Measurements from ENCODE around the gene RIMS3. TPM values are rescaled to one million over a fixed set of nuclear protein-coding genes. Genes with fewer than 3 reads are reported as not detected.

RIMS3 gene
- polyA plus RNA-seq, 2 donors, result 0.35 to 0.56 TPM

GRCh38 chr1:40693425-40693824 lies 27.9 kb upstream of the RIMS3 start:
- 87 to 94% methylated on average over 1 of the region's 1 CpG for WGBS, 2 donors
- H3K4me1 ChIP-seq (ENCODE audit: control insufficient read depth in 2 of 2, insufficient read depth in 2 of 2, low read length in 1 of 2), result peaks cover 0 to 5% of the 10 kb centered on the region in 2 donors
- H3K27me3 ChIP-seq (ENCODE audit: control insufficient read depth in 1 of 2, insufficient read depth in 2 of 2, low read length in 2 of 2), result no peaks in the 10 kb centered on the region
- no peak overlapping the region for H3K27ac ChIP-seq (ENCODE audit: low read depth in 2 of 2, low read length in 1 of 2)
- no peaks in the 10 kb centered on the region for H3K9me3 ChIP-seq (ENCODE audit: control insufficient read depth in 2 of 2, insufficient read depth in 1 of 2, low read depth in 1 of 2, low read length in 1 of 2)
- H3K4me3 ChIP-seq (ENCODE audit: low read depth in 1 of 2, low read length in 2 of 2), result no peak overlapping the region
- H3K36me3 ChIP-seq (ENCODE audit: control insufficient read depth in 2 of 2, insufficient read depth in 2 of 2, low read length in 1 of 2), result no peaks in the 10 kb centered on the region

GRCh38 chr1:40692429-40692895 lies 27.0 kb upstream of the RIMS3 start:
- Histone ChIP-seq H3K4me1 (ENCODE audit: control insufficient read depth in 2 of 2, insufficient read depth in 2 of 2, low read length in 1 of 2) (peaks cover 0 to 5% of the 10 kb centered on the region in 2 donors), H3K9me3 (ENCODE audit: control insufficient read depth in 2 of 2, insufficient read depth in 1 of 2, low read depth in 1 of 2, low read length in 1 of 2) (no peaks in the 10 kb centered on the region), H3K27me3 (ENCODE audit: control insufficient read depth in 1 of 2, insufficient read depth in 2 of 2, low read length in 2 of 2) (no peaks in the 10 kb centered on the region), H3K36me3 (ENCODE audit: control insufficient read depth in 2 of 2, insufficient read depth in 2 of 2, low read length in 1 of 2) (no peaks in the 10 kb centered on the region), H3K27ac (ENCODE audit: low read depth in 2 of 2, low read length in 1 of 2) (peak overlapping the region; percentile 98 to 99), H3K4me3 (ENCODE audit: low read depth in 1 of 2, low read length in 2 of 2) (peak overlapping the region; percentile 71 to 97)
- 1 to 3% methylated on average over 9 of the region's 9 CpGs for WGBS, 2 donors

GRCh38 chr1:40691538-40692428 lies 26.3 kb upstream of the RIMS3 start, which contains the start of gene NFYC:
TSS of gene NFYC (plus strand) at chr1:40691704. CDS start at chr1:40738844, 47,140 bp downstream.
- Histone ChIP-seq H3K27me3 (ENCODE audit: control insufficient read depth in 1 of 2, insufficient read depth in 2 of 2, low read length in 2 of 2) (no peaks in the 10 kb centered on the region), H3K27ac (ENCODE audit: low read depth in 2 of 2, low read length in 1 of 2) (peak within 1 kb of the TSS; percentile 98 to 99), H3K4me1 (ENCODE audit: control insufficient read depth in 2 of 2, insufficient read depth in 2 of 2, low read length in 1 of 2) (peaks cover 0 to 5% of the 10 kb centered on the region in 2 donors), H3K4me3 (ENCODE audit: low read depth in 1 of 2, low read length in 2 of 2) (peak within 1 kb of the TSS; percentile 71 to 97), H3K9me3 (ENCODE audit: control insufficient read depth in 2 of 2, insufficient read depth in 1 of 2, low read depth in 1 of 2, low read length in 1 of 2) (no peaks in the 10 kb centered on the region), H3K36me3 (ENCODE audit: control insufficient read depth in 2 of 2, insufficient read depth in 2 of 2, low read length in 1 of 2) (no peaks in the 10 kb centered on the region)
- WGBS, 2 donors, result 0 to 1% methylated on average over 82 to 84 of the region's 84 CpGs

DNA sequence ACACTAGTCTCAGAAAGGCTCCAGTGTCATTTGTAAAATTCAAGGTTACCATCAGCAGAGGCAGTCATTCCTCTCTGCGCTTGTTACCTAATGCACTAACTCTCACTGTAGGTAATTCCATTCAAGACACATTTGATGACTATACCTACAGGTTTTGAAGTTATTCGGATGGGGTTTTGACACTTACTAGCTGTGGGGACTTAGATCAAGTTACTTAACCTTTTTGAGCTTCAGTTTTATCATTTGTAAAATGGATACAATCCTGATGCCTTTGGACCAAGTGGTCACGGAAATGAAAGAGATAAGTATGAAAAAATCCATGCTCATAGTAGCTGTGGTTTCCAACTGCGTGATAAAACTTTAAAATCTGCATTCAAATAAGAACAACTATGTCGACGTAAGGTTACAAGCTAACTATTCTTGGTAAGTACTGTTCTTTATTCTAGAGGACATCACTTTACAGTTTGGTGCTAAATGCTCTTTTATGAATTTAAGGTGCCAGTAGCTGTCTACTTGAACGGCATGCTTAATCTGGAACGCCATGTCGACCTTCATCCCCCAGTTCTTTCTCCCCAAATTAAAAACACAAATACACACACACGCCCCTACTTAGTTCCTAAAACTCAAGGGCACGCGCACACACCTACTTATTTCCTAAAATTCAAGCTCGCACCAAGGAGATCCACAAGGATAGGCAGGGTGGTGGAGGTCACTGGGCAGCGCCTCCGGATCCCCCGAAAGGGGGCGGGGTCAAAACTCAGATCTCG lies 25.5 kb upstream of the RIMS3 start:
- Histone ChIP-seq H3K4me1 (ENCODE audit: control insufficient read depth in 2 of 2, insufficient read depth in 2 of 2, low read length in 1 of 2) (peaks cover 0 to 5% of the 10 kb centered on the region in 2 donors), H3K9me3 (ENCODE audit: control insufficient read depth in 2 of 2, insufficient read depth in 1 of 2, low read depth in 1 of 2, low read length in 1 of 2) (no peaks in the 10 kb centered on the region), H3K27ac (ENCODE audit: low read depth in 2 of 2, low read length in 1 of 2) (peak overlapping the region; percentile 98 to 99), H3K4me3 (ENCODE audit: low read depth in 1 of 2, low read length in 2 of 2) (peak overlapping the region; percentile 71 to 97), H3K36me3 (ENCODE audit: control insufficient read depth in 2 of 2, insufficient read depth in 2 of 2, low read length in 1 of 2) (no peaks in the 10 kb centered on the region), H3K27me3 (ENCODE audit: control insufficient read depth in 1 of 2, insufficient read depth in 2 of 2, low read length in 2 of 2) (no peaks in the 10 kb centered on the region)
- WGBS, 2 donors, result 20 to 21% methylated on average over 18 of the region's 18 CpGs

- Histone ChIP-seq H3K36me3 (ENCODE audit: control insufficient read depth in 2 of 2, insufficient read depth in 2 of 2, low read length in 1 of 2) (no peaks in the 10 kb centered on the region), H3K4me1 (ENCODE audit: control insufficient read depth in 2 of 2, insufficient read depth in 2 of 2, low read length in 1 of 2) (peaks cover 0 to 5% of the 10 kb centered on the region in 2 donors), H3K9me3 (ENCODE audit: control insufficient read depth in 2 of 2, insufficient read depth in 1 of 2, low read depth in 1 of 2, low read length in 1 of 2) (no peaks in the 10 kb centered on the region), H3K27ac (ENCODE audit: low read depth in 2 of 2, low read length in 1 of 2) (no peak overlapping the region), H3K4me3 (ENCODE audit: low read depth in 1 of 2, low read length in 2 of 2) (no peak overlapping the region), H3K27me3 (ENCODE audit: control insufficient read depth in 1 of 2, insufficient read depth in 2 of 2, low read length in 2 of 2) (no peaks in the 10 kb centered on the region)
- WGBS, 2 donors, result 15 to 27% methylated on average over 1 of the region's 1 CpG
Measured at GRCh38 chr1:40689737-40690136, 24.3 kb upstream of the RIMS3 start.

DNA sequence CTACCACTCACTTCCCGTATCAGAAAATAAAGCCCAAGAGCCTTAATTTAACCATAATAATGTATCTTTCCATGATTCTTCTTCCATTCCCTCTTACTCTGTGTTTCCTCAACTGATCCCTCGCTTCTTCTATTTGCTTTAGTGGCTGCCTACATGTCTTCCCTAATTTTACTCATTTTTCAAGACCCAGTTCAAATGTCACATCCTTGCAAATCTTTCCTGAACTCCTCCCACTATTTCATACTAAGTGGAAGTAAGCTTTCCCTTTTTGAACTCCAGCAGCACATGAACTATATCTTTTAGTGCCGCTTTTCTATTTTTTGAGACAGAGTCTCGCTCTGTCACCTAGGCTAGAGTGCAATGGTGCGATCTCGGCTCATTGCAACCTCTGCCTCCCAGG lies 22.2 kb upstream of the RIMS3 start:
- no peaks in the 10 kb centered on the region for H3K36me3 ChIP-seq (ENCODE audit: control insufficient read depth in 2 of 2, insufficient read depth in 2 of 2, low read length in 1 of 2)
- no peaks in the 10 kb centered on the region for H3K9me3 ChIP-seq (ENCODE audit: control insufficient read depth in 2 of 2, insufficient read depth in 1 of 2, low read depth in 1 of 2, low read length in 1 of 2)
- H3K27ac ChIP-seq (ENCODE audit: low read depth in 2 of 2, low read length in 1 of 2), result no peak overlapping the region
- H3K4me1 ChIP-seq (ENCODE audit: control insufficient read depth in 2 of 2, insufficient read depth in 2 of 2, low read length in 1 of 2), result peaks cover 0 to 5% of the 10 kb centered on the region in 2 donors
- H3K27me3 ChIP-seq (ENCODE audit: control insufficient read depth in 1 of 2, insufficient read depth in 2 of 2, low read length in 2 of 2), result no peaks in the 10 kb centered on the region
- WGBS, 2 donors, result 95% methylated on average over 6 of the region's 6 CpGs
- H3K4me3 ChIP-seq (ENCODE audit: low read depth in 1 of 2, low read length in 2 of 2), result no peak overlapping the region

DNA sequence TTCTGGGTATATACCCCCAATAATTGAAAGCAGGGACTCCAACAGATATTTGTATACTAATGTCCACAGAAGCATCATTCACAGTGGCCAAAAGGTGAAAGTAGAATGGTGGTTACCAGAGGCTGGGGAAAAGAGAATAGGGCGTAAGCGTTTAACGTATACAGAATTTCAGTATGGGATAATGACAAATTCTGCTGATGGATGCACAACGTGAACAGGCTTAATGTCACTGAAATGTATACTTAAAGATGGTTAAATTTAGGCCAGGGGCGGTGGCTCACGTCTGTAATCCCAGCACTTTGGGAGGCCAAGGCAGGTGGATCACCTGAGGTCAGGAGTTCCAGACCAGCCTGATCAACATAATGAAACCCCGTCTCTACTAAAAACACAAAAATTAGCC lies 21.6 kb upstream of the RIMS3 start:
- 93 to 94% methylated on average over 7 of the region's 7 CpGs for WGBS, 2 donors
- no peaks in the 10 kb centered on the region for H3K4me1 ChIP-seq (ENCODE audit: control insufficient read depth in 2 of 2, insufficient read depth in 2 of 2, low read length in 1 of 2)
- no peak overlapping the region for H3K27ac ChIP-seq (ENCODE audit: low read depth in 2 of 2, low read length in 1 of 2)

GRCh38 chr1:40684669-40685068 lies 19.2 kb upstream of the RIMS3 start:
- 93 to 96% methylated on average over 3 of the region's 3 CpGs for WGBS, 2 donors
- Histone ChIP-seq H3K4me3 (ENCODE audit: low read depth in 1 of 2, low read length in 2 of 2) (no peak overlapping the region), H3K36me3 (ENCODE audit: control insufficient read depth in 2 of 2, insufficient read depth in 2 of 2, low read length in 1 of 2) (no peaks in the 10 kb centered on the region)

More for the DNA sequence above, 21.6 kb upstream of the RIMS3 start:
- Histone ChIP-seq H3K27me3 (ENCODE audit: control insufficient read depth in 1 of 2, insufficient read depth in 2 of 2, low read length in 2 of 2) (no peaks in the 10 kb centered on the region), H3K9me3 (ENCODE audit: control insufficient read depth in 2 of 2, insufficient read depth in 1 of 2, low read depth in 1 of 2, low read length in 1 of 2) (no peaks in the 10 kb centered on the region), H3K4me3 (ENCODE audit: low read depth in 1 of 2, low read length in 2 of 2) (no peak overlapping the region), H3K36me3 (ENCODE audit: control insufficient read depth in 2 of 2, insufficient read depth in 2 of 2, low read length in 1 of 2) (no peaks in the 10 kb centered on the region)

DNA sequence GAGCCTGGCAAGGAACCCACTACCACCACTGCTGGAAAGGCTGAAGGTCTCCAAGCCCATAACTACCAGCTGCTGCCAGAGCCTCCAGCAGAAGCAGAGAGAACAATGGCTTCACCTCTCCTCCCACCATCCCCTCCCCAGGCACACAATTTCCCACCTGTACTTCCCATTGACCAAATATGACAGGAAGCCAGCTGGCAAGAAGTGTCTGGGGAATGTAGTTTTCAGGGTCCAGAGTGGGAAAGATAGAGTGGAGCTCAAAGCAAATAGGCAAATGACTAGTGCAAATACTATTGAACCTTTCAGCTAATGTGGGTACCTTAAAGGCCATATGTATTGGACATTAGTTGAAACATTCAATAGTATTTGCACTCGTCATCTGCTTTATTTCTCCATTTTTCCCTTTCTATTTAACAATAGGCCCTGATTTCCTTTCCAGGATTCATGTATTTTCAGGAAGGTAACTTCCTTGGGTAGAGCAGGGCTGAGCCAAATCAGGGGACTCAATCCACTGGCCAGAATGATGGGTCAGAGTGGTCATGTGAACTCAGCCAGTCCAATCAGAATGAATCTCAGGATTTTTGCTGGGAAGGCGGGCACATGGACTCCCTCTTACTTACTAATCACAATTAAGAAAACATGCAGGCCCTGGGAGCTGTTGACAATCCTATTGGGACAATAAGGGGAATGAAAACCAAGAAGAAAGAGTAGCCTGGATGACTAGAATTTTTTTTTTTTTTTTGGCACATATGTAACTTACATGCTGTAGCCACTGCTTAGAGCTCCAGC lies 13.9 kb upstream of the RIMS3 start:
- H3K27ac ChIP-seq (ENCODE audit: low read depth in 2 of 2, low read length in 1 of 2), result no peak overlapping the region
- WGBS, 2 donors, result 92 to 94% methylated on average over 2 of the region's 2 CpGs
- H3K4me1 ChIP-seq (ENCODE audit: control insufficient read depth in 2 of 2, insufficient read depth in 2 of 2, low read length in 1 of 2), result no peaks in the 10 kb centered on the region
- H3K9me3 ChIP-seq (ENCODE audit: control insufficient read depth in 2 of 2, insufficient read depth in 1 of 2, low read depth in 1 of 2, low read length in 1 of 2), result no peaks in the 10 kb centered on the region
- no peaks in the 10 kb centered on the region for H3K36me3 ChIP-seq (ENCODE audit: control insufficient read depth in 2 of 2, insufficient read depth in 2 of 2, low read length in 1 of 2)
- no peak overlapping the region for H3K4me3 ChIP-seq (ENCODE audit: low read depth in 1 of 2, low read length in 2 of 2)
- no peaks in the 10 kb centered on the region for H3K27me3 ChIP-seq (ENCODE audit: control insufficient read depth in 1 of 2, insufficient read depth in 2 of 2, low read length in 2 of 2)

More at GRCh38 chr1:40684669-40685068, 19.2 kb upstream of the RIMS3 start:
- Histone ChIP-seq H3K27me3 (ENCODE audit: control insufficient read depth in 1 of 2, insufficient read depth in 2 of 2, low read length in 2 of 2) (no peaks in the 10 kb centered on the region), H3K4me1 (ENCODE audit: control insufficient read depth in 2 of 2, insufficient read depth in 2 of 2, low read length in 1 of 2) (no peaks in the 10 kb centered on the region), H3K27ac (ENCODE audit: low read depth in 2 of 2, low read length in 1 of 2) (no peak overlapping the region), H3K9me3 (ENCODE audit: control insufficient read depth in 2 of 2, insufficient read depth in 1 of 2, low read depth in 1 of 2, low read length in 1 of 2) (no peaks in the 10 kb centered on the region)

Measured in esophagus (tissue), 2 donors.